CD4-positive, alpha-beta T cell treated with Interleukin-21 for 1 hour (primary cell): ENCODE data around the gene ELL3.
"Not testable (repeated sequence)": the region's sequence is repeated elsewhere in the genome, so short reads cannot be mapped to it uniquely, and the experiment has no call there.

Experiments
- DNase-seq: peaks from one replicate; pipeline ENCODE4 v3.0.0-alpha.2; 2020

The ELL3 gene

DNA sequence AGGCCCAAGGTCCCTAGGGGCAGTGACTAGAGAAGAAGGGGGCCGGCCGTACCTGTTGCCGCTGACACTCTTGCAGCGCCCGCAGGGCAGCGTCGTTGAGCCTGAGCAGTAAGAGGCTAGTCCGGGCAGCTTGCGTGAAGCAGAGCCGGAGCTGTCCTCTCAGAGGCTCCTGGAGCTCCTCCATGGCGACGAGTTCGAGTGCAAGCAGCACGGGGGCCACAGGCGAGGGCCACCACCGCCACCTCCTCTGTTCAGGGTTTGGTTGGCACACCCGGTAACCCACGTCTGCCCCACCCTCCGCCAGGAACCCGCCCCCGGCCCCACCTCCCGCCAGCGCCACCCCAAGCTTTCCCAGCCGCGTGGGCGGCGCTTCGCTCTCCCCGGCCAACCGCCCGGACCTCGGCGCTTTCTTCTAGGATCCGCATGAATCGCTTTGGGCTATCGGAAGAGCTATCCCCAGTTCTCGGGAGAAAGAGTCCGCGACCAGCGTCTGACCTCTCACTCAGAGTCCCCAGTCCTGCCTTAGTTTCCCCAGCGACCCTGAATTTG lies at the start of gene ELL3:
Gene ELL3 (minus strand): TSS at position 249 of the 549 bp plus-strand sequence. CDS start 65 bp downstream, at position 184.
- DNase-seq = peak; percentile 80

- DNase-seq = no peak
These were observed 49.3 kb upstream of the ELL3 start for GRCh38 chr15:43826029-43826507.

- not testable (repeated sequence) for DNase-seq
These were observed 48.5 kb upstream of the ELL3 start for GRCh38 chr15:43825305-43825704.

GRCh38 chr15:43824302-43825246 lies 47.8 kb upstream of the ELL3 start, which contains the start of gene MFAP1:
Gene MFAP1 (minus strand): TSS chr15:43824690. CDS start chr15:43824569, 121 bp downstream.
- peak; percentile 95 for DNase-seq

- DNase-seq = no peak
These were observed 44.7 kb upstream of the ELL3 start for GRCh38 chr15:43821505-43821904.

- DNase-seq = not testable (repeated sequence)
These were observed 38.3 kb upstream of the ELL3 start for GRCh38 chr15:43815064-43815463.

DNA sequence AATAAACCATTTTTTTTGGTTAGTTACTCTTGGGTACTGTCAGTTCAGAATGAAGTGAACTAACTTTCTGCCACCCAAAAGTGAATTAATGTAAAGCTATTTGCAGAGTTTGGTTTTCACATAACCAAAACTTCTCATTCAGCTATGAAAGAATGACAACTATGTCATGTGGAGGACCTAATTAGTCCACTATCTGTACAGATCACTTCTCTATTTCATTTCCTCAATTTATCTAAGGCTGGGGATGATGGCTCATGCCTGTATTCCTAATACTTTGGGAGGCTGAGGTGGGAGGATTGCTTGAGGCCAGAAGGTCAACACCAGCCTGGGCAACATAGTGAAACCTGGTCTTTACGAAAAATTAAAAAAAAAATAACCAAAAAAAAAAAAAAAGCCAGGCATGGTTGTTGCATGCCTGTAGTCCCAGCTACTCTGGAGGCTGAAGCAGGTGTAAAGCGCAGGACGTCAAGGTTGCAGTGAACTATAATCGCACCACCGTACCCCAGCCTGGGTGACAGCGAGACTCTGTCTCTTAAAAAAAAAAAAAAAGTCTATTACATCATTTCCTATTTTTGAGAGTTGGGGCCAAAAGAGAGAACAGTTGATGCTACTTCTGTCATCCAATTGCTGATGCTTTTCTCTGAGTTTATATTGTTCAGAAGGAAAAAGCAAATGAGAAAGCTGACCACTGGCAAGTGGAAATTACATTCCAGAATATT lies 32.4 kb upstream of the ELL3 start:
- DNase-seq = no peak

DNA sequence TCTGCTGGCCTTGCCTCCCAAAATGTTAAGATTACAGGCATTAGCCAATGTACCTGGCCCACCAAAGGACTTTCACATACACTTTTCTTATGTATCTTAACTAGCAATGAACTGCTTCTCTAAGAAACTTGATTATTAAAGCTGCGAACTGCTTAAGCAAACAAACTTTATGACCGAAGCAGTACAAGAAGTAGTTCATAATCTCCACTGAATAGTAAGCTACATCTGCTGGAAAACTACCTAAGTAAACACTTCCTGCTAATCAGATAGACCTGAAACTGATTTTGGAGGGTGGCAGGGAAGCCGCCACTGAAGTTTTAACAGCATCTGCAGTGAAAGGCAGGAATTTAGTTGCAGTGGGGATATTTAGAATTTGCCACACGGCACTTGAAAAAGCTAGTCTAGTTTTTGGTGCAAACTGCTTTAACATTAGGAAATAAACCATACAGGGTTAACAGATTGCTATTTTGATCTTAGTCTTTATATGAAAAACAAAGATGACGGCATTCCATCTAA lies 31.7 kb upstream of the ELL3 start:
- DNase-seq = no peak

GRCh38 chr15:43802676-43803075 lies 25.9 kb upstream of the ELL3 start:
- not testable (repeated sequence) for DNase-seq

DNA sequence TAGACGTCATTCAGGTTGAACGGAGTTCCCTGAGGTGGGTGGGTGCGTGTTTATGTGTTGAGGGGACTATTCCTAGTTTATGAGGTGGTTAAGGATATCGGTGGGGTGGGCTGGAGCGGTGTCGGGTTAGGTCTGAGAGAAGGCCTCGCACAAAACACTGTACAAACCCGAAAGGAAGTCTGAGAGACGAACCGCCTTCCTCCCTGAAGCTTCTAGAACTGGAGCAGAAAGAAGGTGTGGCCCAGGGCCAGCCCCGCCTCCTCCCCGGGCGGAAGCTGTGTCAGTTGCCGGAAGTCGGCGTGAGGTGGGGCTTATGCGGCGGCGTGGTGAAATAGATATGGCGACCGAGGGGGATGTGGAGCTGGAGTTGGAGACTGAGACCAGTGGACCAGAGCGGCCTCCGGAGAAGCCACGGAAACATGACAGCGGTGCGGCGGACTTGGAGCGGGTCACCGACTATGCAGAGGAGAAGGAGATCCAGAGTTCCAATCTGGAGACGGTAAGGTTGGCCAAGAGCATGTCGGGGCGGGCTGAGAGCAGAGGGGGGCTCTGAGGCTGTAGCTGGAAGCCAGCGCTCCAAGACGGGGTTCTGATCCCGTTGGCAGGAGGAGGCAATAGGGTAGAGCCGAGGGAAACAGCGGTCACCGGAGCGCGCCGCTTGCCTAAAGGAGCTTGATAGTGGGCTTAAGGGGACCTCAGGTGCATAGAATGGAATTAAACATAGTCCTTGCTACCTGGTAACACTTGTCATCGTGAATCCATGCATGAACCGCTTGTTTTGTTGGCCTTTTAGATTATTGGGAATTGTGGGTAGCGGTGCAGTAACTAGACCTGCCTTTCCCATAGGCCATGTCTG lies 23.7 kb upstream of the ELL3 start, which contains the start of gene HYPK:
Gene HYPK (plus strand): TSS at position 314 of the 856 bp plus-strand sequence. CDS start 24 bp downstream, at position 338.
- DNase-seq = peak; percentile 94

DNA sequence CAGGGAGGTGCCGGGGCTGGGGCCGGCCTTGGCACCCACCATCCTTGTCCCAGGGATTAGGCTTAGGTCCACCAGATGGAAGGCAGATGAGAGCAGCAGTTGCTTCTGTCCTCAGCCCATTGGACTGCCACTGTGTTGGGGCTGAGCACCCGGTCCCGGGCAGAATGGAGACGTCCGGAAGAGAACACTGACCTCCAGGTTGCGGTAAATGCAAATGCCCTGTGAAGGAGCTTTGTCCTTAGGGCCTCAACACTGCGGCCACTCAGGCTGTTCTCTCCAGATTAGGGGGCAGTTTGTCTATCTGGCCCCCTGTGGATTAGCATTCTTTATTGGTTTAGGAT lies 23.1 kb upstream of the ELL3 start, which contains the start of gene SERINC4:
Gene SERINC4 (minus strand): TSS at position 276 of the 341 bp plus-strand sequence. CDS start 234 bp downstream, at position 42.
- no peak for DNase-seq

DNA sequence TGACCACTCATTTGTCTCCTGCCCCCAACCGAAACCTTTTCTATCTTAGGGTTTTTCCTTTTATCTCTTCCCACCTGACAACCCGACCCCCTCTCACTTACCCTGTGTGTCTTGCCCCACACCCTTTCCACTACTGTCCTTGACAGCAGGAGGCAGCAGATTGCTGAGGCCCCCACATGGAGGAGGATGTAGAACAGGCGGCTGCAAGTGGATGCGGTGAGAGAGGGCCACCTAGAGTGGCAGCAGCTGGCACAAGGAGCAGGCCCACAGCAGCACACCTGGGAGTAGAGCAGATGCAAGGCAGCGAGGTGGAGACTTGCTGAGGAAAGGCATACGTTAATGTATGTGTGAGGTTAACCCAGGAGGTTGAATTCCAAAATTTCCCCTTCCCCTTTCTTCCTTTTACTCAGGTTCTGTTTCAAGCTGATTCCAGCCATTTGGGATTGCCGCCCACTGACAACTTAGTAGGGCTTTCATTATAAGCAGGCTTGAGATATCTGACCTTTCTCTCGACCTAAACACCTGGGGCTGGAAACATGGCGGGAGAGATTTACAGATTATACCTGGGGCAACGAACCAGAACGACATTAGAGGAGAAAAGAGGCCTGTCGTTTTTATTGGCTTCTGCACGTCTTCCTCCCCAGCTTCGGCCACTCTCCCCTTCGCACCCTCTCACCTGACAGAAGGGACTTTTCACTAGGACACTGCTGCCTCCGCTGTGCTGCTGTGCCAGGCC lies 22.6 kb upstream of the ELL3 start:
- no peak for DNase-seq

DNA sequence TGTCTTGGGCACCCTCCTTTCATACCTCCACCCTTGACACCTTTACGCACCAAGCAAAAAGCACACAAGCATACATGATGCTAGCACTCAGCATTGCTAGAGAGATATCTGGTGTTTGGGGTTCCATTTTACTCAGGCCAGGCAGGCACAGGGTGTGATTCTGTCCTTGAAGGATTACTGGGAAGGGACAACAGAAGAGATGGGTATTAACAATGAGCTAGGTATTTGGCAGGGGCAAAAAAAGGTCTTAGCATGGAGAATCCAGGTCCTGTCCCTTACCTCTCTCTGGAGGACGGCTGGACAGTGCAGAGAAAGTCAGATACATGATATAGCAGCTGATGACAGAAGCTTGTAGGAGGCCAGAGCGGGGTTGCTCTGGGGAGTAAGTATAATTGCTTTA lies 19.8 kb upstream of the ELL3 start:
- DNase-seq = no peak

DNA sequence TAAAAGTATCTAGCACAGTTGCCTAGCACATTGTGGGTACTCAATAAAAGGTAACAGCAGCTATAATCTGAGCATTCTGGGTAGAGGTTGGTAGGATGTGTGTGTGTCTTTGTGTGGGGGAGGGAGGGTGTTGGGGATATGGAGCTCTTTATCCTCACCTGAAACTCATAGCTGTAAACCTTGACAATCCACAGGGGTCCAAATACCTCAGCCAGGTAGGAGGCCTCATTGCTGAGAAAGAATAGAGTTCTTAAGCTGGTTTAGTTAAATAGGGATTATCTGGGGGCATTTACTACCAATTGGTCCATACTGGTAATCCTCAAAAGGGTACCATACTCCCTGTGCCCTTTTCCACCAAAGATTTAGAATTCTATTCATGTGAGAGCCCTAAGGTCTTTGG lies 19.2 kb upstream of the ELL3 start:
- no peak for DNase-seq

DNA sequence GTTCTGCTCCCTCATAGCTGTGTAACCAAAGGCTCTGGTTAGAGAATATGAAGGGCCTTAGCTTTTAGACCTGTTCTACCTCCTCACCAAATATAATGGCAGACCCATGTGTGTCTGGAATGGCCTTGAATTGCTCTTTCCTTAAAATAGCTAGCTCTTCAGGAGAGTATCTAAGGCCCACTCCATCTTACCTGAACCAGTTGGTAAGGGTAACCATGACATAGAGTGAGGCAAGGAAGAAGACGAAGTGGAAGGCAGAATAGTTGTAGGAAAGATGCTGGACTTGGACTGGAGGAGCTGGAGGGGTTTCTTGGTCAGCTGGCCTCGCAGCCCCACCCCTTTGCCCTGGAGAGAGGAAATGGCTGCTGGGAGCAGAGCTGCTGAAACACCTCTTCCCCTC lies 18.4 kb upstream of the ELL3 start:
- no peak for DNase-seq

GRCh38 chr15:43794269-43795037 lies 17.7 kb upstream of the ELL3 start:
- no peak for DNase-seq

- no peak for DNase-seq
These were observed 16.9 kb upstream of the ELL3 start for GRCh38 chr15:43793647-43794046.

DNA sequence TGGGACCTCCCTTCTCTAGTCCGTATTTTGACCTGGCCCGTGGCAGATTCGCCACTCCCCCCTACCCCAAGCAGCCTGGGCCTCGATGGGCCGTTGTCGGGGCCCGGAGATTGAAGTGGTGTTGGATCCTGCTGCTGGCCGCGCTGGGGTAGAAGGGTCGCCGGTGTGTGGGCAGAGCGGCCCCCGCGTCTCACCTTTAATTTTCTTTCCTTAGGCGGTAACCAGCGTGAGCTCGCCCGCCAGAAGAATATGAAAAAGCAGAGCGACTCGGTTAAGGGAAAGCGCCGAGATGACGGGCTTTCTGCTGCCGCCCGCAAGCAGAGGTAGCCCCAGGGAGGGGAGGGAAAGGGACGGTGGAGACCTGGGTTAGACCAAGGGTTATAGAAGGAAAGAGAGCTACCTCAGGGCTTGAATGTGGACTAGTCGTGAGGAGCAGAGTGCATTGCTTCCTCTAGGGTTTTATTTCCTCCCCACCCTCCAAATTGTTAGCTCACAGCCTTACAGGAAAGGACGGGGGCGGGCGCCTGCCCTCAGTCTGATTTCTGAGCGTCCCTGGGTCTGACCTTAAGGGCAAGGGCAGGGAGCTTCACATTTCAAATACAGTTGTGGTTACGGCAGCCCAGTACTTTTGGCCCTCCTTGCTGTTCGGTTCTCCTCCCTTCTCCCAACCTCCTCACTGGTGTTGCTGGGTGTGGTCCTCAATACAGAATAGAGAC lies 16.2 kb upstream of the ELL3 start:
- DNase-seq = peak; percentile 65

GRCh38 chr15:43791993-43792760 lies 15.4 kb upstream of the ELL3 start, which contains the start of gene SERF2:
Gene SERF2 (plus strand): TSS chr15:43792320. CDS start chr15:43792377, 57 bp downstream.
- peak; percentile 100 for DNase-seq
